Epithelial cell of esophagus (primary cell): Measurements from ENCODE around the gene GCK.

Experiments
- DNase-seq: peaks from one replicate; pipeline ENCODE4 v3.0.0; 2010; ENCODE audit warnings: low read depth
- H3K4me3 ChIP-seq: 2 replicates; pipeline ENCODE4 v1.5.1; 2011; ENCODE audit warnings: mild to moderate bottlenecking, low read length, control low read depth
- TF ChIP-seq, protein P1 (sequence below): IDR thresholded peaks from 2 replicates; pipeline ENCODE4 v1.5.1; 2011; ENCODE audit warnings: low read depth, mild to moderate bottlenecking, low read length, control low read depth, inconsistent platforms; ENCODE audit not compliant: insufficient read depth; ENCODE audit errors: missing control alignments

The GCK gene

GRCh38 chr7:44218418-44219201, 29.4 kb upstream of the GCK start:
- no peak overlapping the region for H3K4me3 ChIP-seq
- TF ChIP-seq, protein P1, sequence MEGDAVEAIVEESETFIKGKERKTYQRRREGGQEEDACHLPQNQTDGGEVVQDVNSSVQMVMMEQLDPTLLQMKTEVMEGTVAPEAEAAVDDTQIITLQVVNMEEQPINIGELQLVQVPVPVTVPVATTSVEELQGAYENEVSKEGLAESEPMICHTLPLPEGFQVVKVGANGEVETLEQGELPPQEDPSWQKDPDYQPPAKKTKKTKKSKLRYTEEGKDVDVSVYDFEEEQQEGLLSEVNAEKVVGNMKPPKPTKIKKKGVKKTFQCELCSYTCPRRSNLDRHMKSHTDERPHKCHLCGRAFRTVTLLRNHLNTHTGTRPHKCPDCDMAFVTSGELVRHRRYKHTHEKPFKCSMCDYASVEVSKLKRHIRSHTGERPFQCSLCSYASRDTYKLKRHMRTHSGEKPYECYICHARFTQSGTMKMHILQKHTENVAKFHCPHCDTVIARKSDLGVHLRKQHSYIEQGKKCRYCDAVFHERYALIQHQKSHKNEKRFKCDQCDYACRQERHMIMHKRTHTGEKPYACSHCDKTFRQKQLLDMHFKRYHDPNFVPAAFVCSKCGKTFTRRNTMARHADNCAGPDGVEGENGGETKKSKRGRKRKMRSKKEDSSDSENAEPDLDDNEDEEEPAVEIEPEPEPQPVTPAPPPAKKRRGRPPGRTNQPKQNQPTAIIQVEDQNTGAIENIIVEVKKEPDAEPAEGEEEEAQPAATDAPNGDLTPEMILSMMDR = peak; percentile 2
- DNase-seq = no peak

DNA sequence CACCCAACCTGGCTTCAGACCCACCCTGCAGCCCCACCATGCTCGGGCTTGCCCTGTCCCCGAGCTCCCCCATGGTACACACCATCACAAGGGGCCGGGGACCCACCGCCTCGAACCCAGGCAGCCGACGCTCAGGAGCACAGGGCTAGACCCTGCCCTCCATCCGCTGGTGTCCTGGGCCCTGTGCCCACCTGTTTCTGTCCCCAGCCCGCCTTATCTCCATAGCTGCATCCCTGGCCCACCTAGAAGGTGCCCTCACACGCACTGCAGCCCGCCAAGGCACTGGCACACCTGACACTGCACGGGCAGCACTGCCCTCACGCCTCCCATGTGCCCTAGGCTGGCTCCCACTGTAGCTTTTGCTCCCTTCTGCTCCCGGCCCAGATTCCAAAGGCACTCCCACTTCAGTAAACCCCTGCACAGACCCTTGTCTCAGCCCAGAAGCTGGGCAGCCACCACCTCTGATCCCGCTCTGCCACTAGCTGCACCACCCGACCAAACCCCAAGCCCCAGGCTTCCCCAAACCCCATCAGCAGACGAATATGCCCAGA, 28.7 kb upstream of the GCK start:
- H3K4me3 ChIP-seq = no peak overlapping the region
- TF ChIP-seq, protein P1 = no peak
- no peak for DNase-seq

- no peak for DNase-seq
- TF ChIP-seq, protein P1 = no peak
These were observed 28.0 kb upstream of the GCK start for GRCh38 chr7:44217223-44217714.

GRCh38 chr7:44216521-44217222, 27.4 kb upstream of the GCK start:
- TF ChIP-seq, protein P1 = no peak
- H3K4me3 ChIP-seq = no peak overlapping the region
- DNase-seq = no peak

More at GRCh38 chr7:44217223-44217714, 28.0 kb upstream of the GCK start:
- no peak overlapping the region for H3K4me3 ChIP-seq

DNA sequence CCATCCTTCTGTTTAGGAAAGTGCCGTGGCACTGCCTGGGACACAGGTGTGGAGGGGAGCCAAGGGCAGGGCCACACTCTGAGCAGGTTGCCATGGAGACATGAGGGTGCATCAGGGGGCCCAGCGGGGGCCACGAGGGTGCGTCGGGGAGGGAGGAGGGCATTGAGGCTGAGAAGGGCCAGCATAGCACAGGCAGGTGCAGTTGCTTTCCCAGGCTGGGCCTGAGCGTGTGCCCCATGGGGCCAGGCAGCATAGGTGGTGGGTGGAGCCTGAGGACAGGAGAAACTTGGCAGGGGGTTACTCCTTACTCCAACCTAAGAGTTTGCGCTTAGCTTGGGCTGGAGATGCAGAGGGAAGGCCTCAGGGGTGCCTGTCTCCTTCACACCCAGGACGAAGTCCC, 26.8 kb upstream of the GCK start:
- DNase-seq = no peak
- H3K4me3 ChIP-seq = no peak overlapping the region
- TF ChIP-seq, protein P1 = no peak

DNA sequence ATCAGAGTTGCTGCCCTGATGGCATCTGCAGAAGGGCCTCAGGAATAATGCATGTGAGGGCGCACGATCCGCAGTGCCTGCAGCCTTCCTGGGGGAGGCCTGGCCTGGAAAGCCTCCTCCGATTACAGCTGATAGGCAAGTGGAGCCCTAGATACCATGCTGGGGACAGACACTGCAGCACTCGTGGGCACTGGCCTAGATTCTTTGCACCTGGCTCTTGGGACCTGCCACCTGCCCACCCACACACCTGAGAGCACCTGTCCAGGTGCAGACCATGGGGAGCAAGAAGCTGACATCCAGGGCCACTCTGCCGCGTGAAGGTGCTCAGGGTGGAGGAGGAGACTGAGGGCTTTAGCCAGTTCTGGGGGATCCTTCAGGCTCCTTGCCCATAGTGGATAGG, 26.3 kb upstream of the GCK start:
- DNase-seq = no peak
- TF ChIP-seq, protein P1 = no peak
- no peak overlapping the region for H3K4me3 ChIP-seq
